Small intestine (tissue), 16 donors: ENCODE measurements around the gene NUAK1. TPM values are rescaled to one million over a fixed set of nuclear protein-coding genes. Genes with fewer than 3 reads are reported as not detected.
A peak's percentile ranks its signal among the peaks of the same experiment; 100 is the strongest.

Experiments used
- DNase-seq, 2 donors: peaks; one replicate each; pipeline versions ENCODE4 v3.0.0 to v3.0.0-alpha.2; 2013
- FAIRE-seq: peaks from 2 replicates; lab custom pipeline; 2012; peaks lifted over from hg19 to GRCh38; lab: Jason Lieb, UNC
- H3K27ac ChIP-seq, 3 donors: one replicate each; pipeline ENCODE4 v1.5.1; 2013; ENCODE audit warnings: low read length in 2 of 3, mild to moderate bottlenecking in 2 of 3, control low read depth in 1 of 3, inconsistent platforms in 1 of 3, low read depth in 1 of 3, moderate library complexity in 1 of 3
- H3K27me3 ChIP-seq, 3 donors: one replicate each; pipeline ENCODE4 v1.6.1; 2013; ENCODE audit warnings: low read length in 3 of 3, inconsistent platforms in 1 of 3; ENCODE audit not compliant: control insufficient read depth in 3 of 3, insufficient read depth in 3 of 3
- H3K36me3 ChIP-seq, 3 donors: one replicate each; pipeline ENCODE4 v1.6.1; 2013; ENCODE audit warnings: low read length in 3 of 3, inconsistent platforms in 1 of 3, low read depth in 1 of 3, mild to moderate bottlenecking in 1 of 3, moderate library complexity in 1 of 3; ENCODE audit not compliant: control insufficient read depth in 3 of 3, insufficient read depth in 2 of 3
- H3K4me1 ChIP-seq, 3 donors: one replicate each; pipeline ENCODE4 v1.6.1; 2013; ENCODE audit warnings: low read length in 2 of 3, inconsistent platforms in 1 of 3, low read depth in 1 of 3, mild to moderate bottlenecking in 1 of 3, moderate library complexity in 1 of 3; ENCODE audit not compliant: control insufficient read depth in 3 of 3, insufficient read depth in 2 of 3
- H3K4me3 ChIP-seq, 3 donors: one replicate each; pipeline ENCODE4 v1.5.1; 2013; ENCODE audit warnings: low read length in 3 of 3, control low read depth in 1 of 3, inconsistent platforms in 1 of 3, low read depth in 1 of 3, mild to moderate bottlenecking in 1 of 3, moderate library complexity in 1 of 3
- H3K9me3 ChIP-seq, 2 donors: one replicate each; pipeline ENCODE4 v1.6.1; 2013; ENCODE audit warnings: low read depth in 1 of 2, low read length in 1 of 2; ENCODE audit not compliant: control insufficient read depth in 2 of 2, insufficient read depth in 1 of 2
- WGBS, 3 donors: extraction: QIAGEN DNeasy Blood & Tissue Kit; methylation state at CpG; one replicate each; pipeline ENCODE4 v1.1.7; 2013; 5-methylcytosine and 5-hydroxymethylcytosine counted together
- long read RNA-seq, 10 donors: transcript quantifications; one replicate each; lab custom pipeline, GENCODE V29; 2026
- polyA plus RNA-seq, 4 donors: library from polyadenylated mRNA; stranded (reverse) in 3 of 4; unstranded in 1 of 4; fragments of 200-250 nt in 3 of 4; fragments of 120-200 nt in 1 of 4; gene quantifications; one replicate each; pipeline versions ENCODE4 v1.2.1 to v1.2.3, GENCODE V29; 2013
- donor health status: healthy with polysubstance abuse.
- donor health status: control.
- donor health status: control.
- donor health status: Bipolar disorder and iron deficiency.
- donor health status: healthy.

The NUAK1 gene
- 1 to 10 TPM in 3 of 4 donors, under 1 TPM in 1; 0.67 to 4.8 (median 1.5) TPM for polyA plus RNA-seq
- long read RNA-seq, donor 1: 0 reads
- long read RNA-seq, donor 2, full-length matches to known transcripts: 1 of 1 reads
- long read RNA-seq, donor 2, partial matches to known transcripts: 0 of 1 reads
- long read RNA-seq, donor 2, other reads (novel, unspliced or antisense): 0 of 1 reads
- long read RNA-seq, donor 3, full-length matches to known transcripts: 2 of 2 reads
- long read RNA-seq, donor 3, partial matches to known transcripts: 0 of 2 reads
- long read RNA-seq, donor 3, other reads (novel, unspliced or antisense): 0 of 2 reads
- long read RNA-seq, donor 4: 0 reads
- long read RNA-seq, donor 5: 0 reads
- long read RNA-seq, donor 6: 0 reads
- long read RNA-seq, donor 7: 0 reads
- long read RNA-seq, donor 8: 0 reads
- long read RNA-seq, donor 9: 0 reads
- long read RNA-seq, donor 10, full-length matches to known transcripts: 5 of 5 reads
- long read RNA-seq, donor 10, partial matches to known transcripts: 0 of 5 reads
- long read RNA-seq, donor 10, other reads (novel, unspliced or antisense): 0 of 5 reads

DNA sequence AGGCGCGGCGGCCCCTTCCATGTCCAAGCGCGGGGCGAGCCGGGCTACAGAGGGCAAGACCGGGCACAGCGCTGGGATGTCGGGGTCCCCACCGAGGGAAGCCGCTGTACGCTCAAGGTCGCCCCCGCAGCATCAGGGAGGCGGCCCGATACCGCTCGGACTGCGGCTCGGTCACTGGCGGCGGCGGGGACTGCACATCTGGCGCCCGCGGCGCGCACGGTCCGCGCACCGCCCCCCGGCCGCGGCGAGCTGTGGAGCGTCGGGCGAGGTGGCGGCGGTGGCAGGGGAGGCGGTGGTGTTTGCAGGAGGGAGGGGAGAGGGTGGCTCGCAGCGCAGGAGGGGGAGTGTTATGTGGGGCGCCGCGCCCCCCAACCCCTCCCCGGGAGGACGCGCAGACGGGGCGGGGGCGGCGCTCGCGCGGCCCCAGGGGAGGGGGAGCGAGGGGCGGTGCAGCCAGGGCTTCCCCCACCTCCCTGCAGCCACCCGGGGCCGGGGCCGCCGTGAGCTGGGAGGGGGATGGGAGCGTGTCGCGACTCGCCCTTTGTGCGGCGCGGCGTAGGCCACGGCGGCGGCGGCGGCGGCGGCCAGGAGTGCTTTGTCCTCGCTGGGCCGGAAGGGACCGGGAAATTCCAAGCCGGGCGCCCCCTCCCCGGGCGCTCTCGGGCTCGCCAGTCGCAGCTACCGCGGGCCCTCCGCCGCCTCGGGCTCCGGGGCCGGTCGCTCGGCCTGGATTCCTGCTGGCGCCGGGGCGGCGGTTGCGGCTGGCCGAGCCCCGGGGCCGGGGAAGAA is at the start of gene NUAK1:
TSS of gene NUAK1 (minus strand) at position 322 of the 789 bp plus-strand sequence. CDS start at position 21, 301 bp downstream.
- Histone ChIP-seq H3K27ac (peak within 1 kb of the TSS in 2 of 3 donors; percentile 75 to 80), H3K27me3 (peaks cover 5 to 19% (median 9%) of the 10 kb centered on the region in 3 donors), H3K36me3 (no peaks in the 10 kb centered on the region), H3K9me3 (no peaks in the 10 kb centered on the region), H3K4me1 (no peaks in the 10 kb centered on the region), H3K4me3 (peak within 1 kb of the TSS; percentile 48 to 78 (median 76))
- 0 to 2% (median 1%) methylated on average over 16 to 105 of the region's 106 CpGs for WGBS, 3 donors
- peak in 1 of 2 donors; percentile 79 for DNase-seq
- FAIRE-seq: no peak

DNA sequence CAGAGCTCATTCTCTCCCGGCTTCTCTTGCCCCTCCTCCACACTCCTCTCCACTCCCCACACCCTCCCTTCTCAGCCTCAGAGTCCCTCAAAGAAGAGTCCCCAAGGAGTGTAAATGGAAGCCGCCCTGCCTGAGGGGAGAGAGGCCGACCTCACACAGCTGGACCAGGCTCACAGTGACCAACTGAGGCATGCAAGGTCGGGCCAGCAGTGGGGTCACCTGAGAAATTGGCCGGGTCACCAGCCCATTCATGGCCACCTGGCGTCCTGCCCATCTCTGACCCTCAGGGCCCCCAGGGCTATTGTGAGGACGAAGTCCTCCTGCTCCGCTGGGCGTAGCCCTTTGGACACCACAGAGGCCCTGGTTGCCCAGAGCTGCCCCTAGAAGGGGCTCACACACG is 49.5 kb upstream of the NUAK1 start:
- H3K4me3 ChIP-seq: no peak overlapping the region
- H3K27ac ChIP-seq: no peak overlapping the region
- peak in 1 of 2 donors; percentile 8 for DNase-seq
- H3K27me3 ChIP-seq: peaks cover 0 to 3% (median 0%) of the 10 kb centered on the region in 3 donors
- 47 to 53% (median 49%) methylated on average over 9 to 10 of the region's 10 CpGs for WGBS, 3 donors
- H3K9me3 ChIP-seq: no peaks in the 10 kb centered on the region
- no peaks in the 10 kb centered on the region for H3K4me1 ChIP-seq
- no peak for FAIRE-seq
- no peaks in the 10 kb centered on the region for H3K36me3 ChIP-seq

DNA sequence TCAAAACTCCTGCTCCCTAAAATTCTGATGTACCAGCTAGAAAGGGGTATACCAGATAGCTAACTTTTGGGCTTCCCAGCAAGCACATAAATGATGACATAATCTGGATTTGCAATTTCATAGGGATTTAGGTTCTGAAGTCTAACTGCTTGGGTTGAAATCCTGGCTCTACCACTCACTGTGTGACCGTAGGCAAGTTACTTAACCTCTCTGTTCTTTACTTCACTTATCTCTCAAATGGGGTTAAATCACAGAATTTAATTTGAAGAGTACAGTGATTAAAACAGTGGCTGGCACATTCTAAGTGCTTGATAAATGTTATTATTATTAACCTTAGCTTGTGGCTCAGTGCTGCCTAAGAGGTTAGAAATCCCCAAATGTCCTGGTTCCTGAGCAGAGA is 49.1 kb upstream of the NUAK1 start:
- 89 to 97% (median 89%) methylated on average over 1 of the region's 1 CpG for WGBS, 3 donors
- FAIRE-seq: no peak

DNA sequence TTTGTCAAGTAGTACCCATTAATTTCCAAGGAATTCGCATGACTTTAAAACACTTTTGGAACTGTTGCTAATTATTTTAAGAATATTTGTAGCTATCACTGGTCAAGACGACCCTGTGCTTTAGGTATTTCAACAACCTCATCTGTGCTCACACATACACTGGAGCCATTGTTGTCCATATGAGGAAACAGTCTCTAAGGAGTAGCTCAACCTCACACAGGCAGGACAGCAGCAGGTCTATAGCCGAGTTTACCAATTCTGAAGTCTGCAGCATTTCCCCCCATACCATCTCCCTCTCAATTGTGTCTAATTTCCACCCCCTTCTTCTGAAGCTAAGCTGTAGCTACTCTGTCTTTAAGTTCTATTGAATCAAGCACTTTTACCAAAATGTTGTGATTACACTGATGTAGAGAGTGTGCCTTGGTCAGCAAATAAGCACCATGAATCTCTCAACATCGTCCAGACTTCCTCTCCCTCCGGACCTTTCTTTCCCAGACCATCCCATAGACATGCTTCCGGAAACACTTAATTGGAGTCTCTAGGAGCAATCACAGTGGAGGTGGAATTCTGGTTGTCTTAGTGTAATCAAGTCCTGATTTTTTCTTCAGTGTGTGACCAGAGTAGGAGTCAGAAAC is 48.5 kb upstream of the NUAK1 start:
- FAIRE-seq: no peak
- Histone ChIP-seq H3K27ac (no peak overlapping the region), H3K27me3 (peaks cover 0 to 3% (median 0%) of the 10 kb centered on the region in 3 donors), H3K4me3 (no peak overlapping the region), H3K4me1 (no peaks in the 10 kb centered on the region), H3K36me3 (no peaks in the 10 kb centered on the region), H3K9me3 (no peaks in the 10 kb centered on the region)
- 47 to 66% (median 51%) methylated on average over 6 of the region's 6 CpGs for WGBS, 3 donors
- no peak for DNase-seq

More for the DNA sequence above, 49.1 kb upstream of the NUAK1 start:
- Histone ChIP-seq H3K4me3 (no peak overlapping the region), H3K9me3 (no peaks in the 10 kb centered on the region), H3K4me1 (no peaks in the 10 kb centered on the region), H3K27me3 (peaks cover 0 to 3% (median 0%) of the 10 kb centered on the region in 3 donors), H3K36me3 (no peaks in the 10 kb centered on the region), H3K27ac (no peak overlapping the region)
- no peak for DNase-seq

DNA sequence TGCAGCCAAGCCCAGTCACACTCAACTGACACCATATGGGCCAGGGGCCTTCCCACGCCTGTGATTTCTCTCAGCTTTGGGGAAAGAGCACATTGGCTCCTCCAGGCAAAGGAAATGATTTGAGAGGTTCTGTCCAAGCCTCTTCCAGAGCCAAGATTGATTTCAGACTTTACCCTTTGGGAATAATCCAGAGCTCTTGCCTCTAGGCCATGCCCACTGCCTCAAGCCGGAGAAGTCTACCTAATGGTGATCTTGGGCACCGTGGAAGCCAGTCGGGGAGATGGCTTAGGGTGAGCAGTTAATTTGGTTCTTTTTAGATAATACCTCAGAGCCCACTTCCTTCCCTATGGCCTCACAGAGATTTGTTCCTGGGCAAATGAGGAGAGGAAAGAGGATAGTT is 45.0 kb upstream of the NUAK1 start:
- WGBS, 3 donors: 86 to 89% (median 89%) methylated on average over 4 of the region's 4 CpGs
- Histone ChIP-seq H3K27me3 (peaks cover 0 to 3% (median 0%) of the 10 kb centered on the region in 3 donors), H3K27ac (no peak overlapping the region), H3K9me3 (peaks cover 0 to 2% of the 10 kb centered on the region in 2 donors), H3K36me3 (no peaks in the 10 kb centered on the region), H3K4me3 (no peak overlapping the region), H3K4me1 (no peaks in the 10 kb centered on the region)
- FAIRE-seq: no peak
- DNase-seq: no peak

DNA sequence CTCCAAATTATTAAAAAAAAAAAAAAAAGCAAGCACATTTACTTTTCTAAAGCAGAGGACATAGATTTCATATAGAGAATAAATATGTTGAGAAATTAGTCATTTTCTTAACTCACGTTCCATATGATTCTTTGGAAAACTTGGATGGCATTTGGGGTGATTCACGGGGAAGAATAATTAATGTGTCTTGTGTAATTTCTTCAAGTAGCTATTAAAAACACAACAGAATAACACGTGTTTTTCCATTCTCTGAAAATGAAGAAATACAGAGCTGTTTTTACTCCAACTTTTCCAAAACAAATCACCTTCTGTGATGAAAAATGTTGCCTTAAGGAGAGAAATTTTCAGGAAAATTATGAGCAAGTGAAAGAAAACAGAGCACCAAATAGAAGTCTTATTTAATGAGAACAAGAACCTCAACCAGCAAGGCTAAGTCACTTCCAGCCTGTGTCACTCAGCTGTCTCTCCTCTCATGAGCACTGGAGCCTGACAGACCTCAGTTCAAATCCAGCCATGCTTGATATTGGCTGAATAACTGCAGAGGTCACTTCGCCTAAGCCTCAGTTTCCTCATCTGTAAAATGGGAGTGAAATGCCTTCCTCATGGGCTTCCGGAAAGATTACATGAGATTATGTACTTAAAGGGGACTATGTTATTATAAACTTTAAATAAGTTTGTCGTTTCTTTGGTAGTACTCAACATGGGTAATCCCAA is 42.8 kb upstream of the NUAK1 start:
- H3K36me3 ChIP-seq: no peaks in the 10 kb centered on the region
- WGBS, 3 donors: 72 to 84% (median 78%) methylated on average over 6 of the region's 6 CpGs
- no peaks in the 10 kb centered on the region for H3K4me1 ChIP-seq
- no peaks in the 10 kb centered on the region for H3K27me3 ChIP-seq
- H3K9me3 ChIP-seq: peaks cover 0 to 2% of the 10 kb centered on the region in 2 donors
- no peak overlapping the region for H3K4me3 ChIP-seq
- FAIRE-seq (no peak), DNase-seq (no peak)
- no peak overlapping the region for H3K27ac ChIP-seq

DNA sequence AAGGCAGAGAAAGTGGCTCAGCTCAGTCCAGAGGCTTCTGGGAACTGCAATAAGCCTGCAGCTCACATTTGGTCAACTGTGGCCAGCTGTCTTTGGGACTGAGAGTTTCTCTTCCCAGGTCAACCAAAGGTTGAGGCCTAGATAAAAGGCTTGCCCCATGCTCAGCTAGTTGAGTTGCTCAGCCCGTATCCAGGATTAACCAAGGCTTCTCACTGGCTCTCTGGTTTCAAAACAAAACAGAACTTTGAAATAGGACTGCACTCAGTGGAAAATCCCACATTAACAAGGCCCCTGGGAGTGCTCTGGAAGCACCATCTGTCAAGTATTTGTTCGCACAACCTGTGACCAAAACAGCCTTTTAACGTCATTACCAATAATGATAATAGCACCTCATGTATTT is 40.3 kb upstream of the NUAK1 start:
- FAIRE-seq (no peak), DNase-seq (no peak)
- no peaks in the 10 kb centered on the region for H3K4me1 ChIP-seq
- H3K36me3 ChIP-seq: no peaks in the 10 kb centered on the region
- WGBS, 3 donors: 59 to 75% (median 74%) methylated on average over 3 of the region's 3 CpGs
- no peak overlapping the region for H3K4me3 ChIP-seq
- H3K27me3 ChIP-seq: no peaks in the 10 kb centered on the region
- no peak overlapping the region for H3K27ac ChIP-seq
- H3K9me3 ChIP-seq: peaks cover 0 to 2% of the 10 kb centered on the region in 2 donors
